Measurements from ENCODE around the gene P2RY13.

- TF ChIP-seq POLR2A (IDR thresholded peaks at IDR 0.05) (no peak), CTCF (IDR thresholded peaks at IDR 0.05 in 4 of 5, conservative IDR thresholded peaks at IDR 0.05 in 1 of 5) (no peak)
Observed at GRCh38 chr3:151377768-151378385, 48.5 kb upstream of the P2RY13 start.

All from gastrocnemius medialis (tissue), 4 donors.